ENCODE measurements around the gene ZNF142. TPM values are rescaled to one million over a fixed set of nuclear protein-coding genes. Genes with fewer than 3 reads are reported as not detected.

ZNF142 gene
- total and polyA plus RNA-seq, 2 of the 4 experiments (the other 2 are of a cell fraction): 4.3 to 9.7 TPM

- CTCF ChIA-PET: interaction anchor here (1.8 kb wide), 1 partner anchor 10 kb away, joined by 4 read pairs; the partner anchor contains the start of genes BCS1L and ZNF142
- dilution Hi-C loops (cut with HindIII; ENCODE audit: low sequenced_read_pairs, unreplicated experiment): no loop called here
Observed at GRCh38 chr2:218648787-218649100, 10.7 kb downstream of the ZNF142 start.

More at GRCh38 chr2:218648787-218649100, 10.7 kb downstream of the ZNF142 start:
- no peak overlapping the region for H3K23ac ChIP-seq (ENCODE audit: low read depth, low read length)
- ATAC-seq (ENCODE audit: low read depth) (no peak; the same call in 1 of the 2 replicates), DNase-seq (no peak)
- no peak overlapping the region for H2AK9ac ChIP-seq (replicated peaks; ENCODE audit: low read depth, low read length, poor library complexity)
- H3K9me3 ChIP-seq (ENCODE audit: control insufficient read depth, insufficient read depth, low read length): no peaks in the 10 kb centered on the region
- H2BK15ac ChIP-seq (ENCODE audit: low read depth, low read length): no peak overlapping the region
- H4K20me1 ChIP-seq (ENCODE audit: insufficient read depth, low read length): peaks cover 3% of the 10 kb centered on the region
- H3K4me2 ChIP-seq (ENCODE audit: low read depth, low read length): no peak overlapping the region
- H3K56ac ChIP-seq (ENCODE audit: extremely low read depth, insufficient read depth, low read length): no peak overlapping the region
- H2BK5ac ChIP-seq (ENCODE audit: low read depth, low read length, poor library complexity, severe bottlenecking): no peak overlapping the region
- H3K14ac ChIP-seq (replicated peaks; ENCODE audit: low read depth, low read length): no peak overlapping the region
- no peak overlapping the region for H4K5ac ChIP-seq (ENCODE audit: low read depth, low read length)
- no TSS peak for BruUV-seq (replicated peaks)
- in situ Hi-C loops (cut with MboI; ENCODE audit: low sequenced_read_pairs): no loop called here
- H3K36me3 ChIP-seq (ENCODE audit: control insufficient read depth, insufficient read depth, low read length): peaks cover 62% of the 10 kb centered on the region
- H3K27me3 ChIP-seq (ENCODE audit: control insufficient read depth, insufficient read depth, low read length): no peaks in the 10 kb centered on the region
- H3K79me1 ChIP-seq (ENCODE audit: low read depth in 1 of 2, low read length in 2 of 2): peaks cover 7 to 16% of the 10 kb centered on the region in 2 experiments; a peak in 3 of 4 replicates
- WGBS, 2 experiments (ENCODE audit: extremely low coverage in 2 of 2, insufficient read length in 1 of 2): 96% methylated on average over 7 of the region's 11 CpGs; no CpG with 5 or more reads in 1 of the 2 experiments
- no peak overlapping the region for H3K9ac ChIP-seq (ENCODE audit: low read depth, low read length)
- H2BK20ac ChIP-seq (ENCODE audit: low read depth, low read length): no peak overlapping the region
- no peak overlapping the region for H4K8ac ChIP-seq (ENCODE audit: low read depth in 2 of 2, low read length in 2 of 2)
- H3K27ac ChIP-seq (ENCODE audit: insufficient read depth, low read length): no peak overlapping the region
- TF ChIP-seq SMC3 (IDR thresholded peaks at IDR 0.05; ENCODE audit: low read depth, low read length): no peak
- TF ChIP-seq RCOR1 (IDR thresholded peaks at IDR 0.05; ENCODE audit: insufficient replicate concordance, low read length): no peak
- TF ChIP-seq NFE2L2 (IDR thresholded peaks at IDR 0.05; ENCODE audit: low read depth, low read length): no peak
- TF ChIP-seq POLR2A (IDR thresholded peaks at IDR 0.05; ENCODE audit: low read depth, low read length): no peak
- no peak for TF ChIP-seq FOS (IDR thresholded peaks at IDR 0.05; ENCODE audit: low read depth, low read length)
- TF ChIP-seq BHLHE40 (IDR thresholded peaks at IDR 0.05; ENCODE audit: low read depth, low read length): no peak
- no peak for TF ChIP-seq RAD21 (IDR thresholded peaks at IDR 0.05; ENCODE audit: low read length)
- TF ChIP-seq MAFK (IDR thresholded peaks at IDR 0.05; ENCODE audit: low read depth, low read length): no peak
- TF ChIP-seq CEBPB (IDR thresholded peaks at IDR 0.05; ENCODE audit: low read depth, low read length): no peak
- no peak for TF ChIP-seq CTCF (conservative IDR thresholded peaks at IDR 0.05; ENCODE audit: low read depth, low read length)
- TF ChIP-seq MAZ (IDR thresholded peaks at IDR 0.05; ENCODE audit: borderline replicate concordance, low read depth, low read length): no peak
- TF ChIP-seq ELK1 (IDR thresholded peaks at IDR 0.05; ENCODE audit: borderline replicate concordance, low read depth, low read length): no peak
- TF ChIP-seq CHD1 (IDR thresholded peaks at IDR 0.05; ENCODE audit: low read depth, low read length): no peak
- TF ChIP-seq RFX5 (IDR thresholded peaks at IDR 0.05; ENCODE audit: low read depth, low read length): no peak
- no peak for TF ChIP-seq USF2 (IDR thresholded peaks at IDR 0.05; ENCODE audit: low read depth, low read length)
- TF ChIP-seq MXI1 (IDR thresholded peaks at IDR 0.05; ENCODE audit: borderline replicate concordance, low read depth, low read length): no peak
- H3K4me3 ChIP-seq (ENCODE audit: insufficient read depth, low read depth, low read length): no peak overlapping the region
- no peak overlapping the region for H3K18ac ChIP-seq (ENCODE audit: low read depth, low read length)
- no peak overlapping the region for H3K4ac ChIP-seq (ENCODE audit: low read depth, low read length)
- POLR2A ChIA-PET (ENCODE audit: unreplicated experiment): no interaction called here
- H2AFZ ChIP-seq (replicated peaks; ENCODE audit: low read length, poor library complexity): no peak overlapping the region
- H4K91ac ChIP-seq (ENCODE audit: insufficient read depth, low read depth, low read length): no peak overlapping the region
- H3K9me1 ChIP-seq (ENCODE audit: insufficient read depth, low read length): no peaks in the 10 kb centered on the region
- no peaks in the 10 kb centered on the region for H3K4me1 ChIP-seq (ENCODE audit: control insufficient read depth, insufficient read depth, low read length)
- H2AK5ac ChIP-seq (ENCODE audit: low read depth, low read length): no peak overlapping the region
- intact Hi-C loops (cut with micrococcal nuclease): loop anchor here (1.0 to 10.0 kb wide), 5 partner anchors 79 to 356 kb away; partner anchors contain the start of gene TMBIM1
- no peak overlapping the region for H2BK120ac ChIP-seq (ENCODE audit: low read depth, low read length)
